Breast epithelium (tissue), 4 donors: ENCODE measurements around the gene GON4L. TPM values are rescaled to one million over a fixed set of nuclear protein-coding genes. Genes with fewer than 3 reads are reported as not detected.

Experiments used
- DNase-seq, 2 donors: peaks; one replicate each; pipeline ENCODE4 v3.0.0-alpha.2; 2019; ENCODE audit warnings: low spot score in 2 of 2
- H3K27ac ChIP-seq, 2 donors: fragments of 200-600 bp; sonication (generic) in 1 of 2; one replicate each; pipeline ENCODE4 v1.5.1; 2016 to 2019; ENCODE audit warnings: mild to moderate bottlenecking in 1 of 2
- H3K27me3 ChIP-seq, 2 donors: fragments of 200-600 bp; sonication (generic) in 1 of 2; one replicate each; pipeline versions ENCODE4 v1.5.1 to v1.6.0; 2017 to 2019; ENCODE audit warnings: control low read depth in 1 of 2, mild to moderate bottlenecking in 1 of 2
- H3K36me3 ChIP-seq: fragments of 200-600 bp; one replicate; pipeline ENCODE4 v1.5.1; 2019
- H3K4me1 ChIP-seq, 2 donors: fragments of 200-600 bp; sonication (generic); one replicate each; pipeline ENCODE4 v1.5.1; 2016 to 2019; ENCODE audit warnings: control low read depth in 1 of 2
- H3K4me3 ChIP-seq, 3 donors: fragments of 200-600 bp; sonication (generic); 1 replicate in 2 of 3; 2 replicates in 1 of 3; pipeline ENCODE4 v1.5.1; 2016 to 2019; ENCODE audit warnings: mild to moderate bottlenecking in 3 of 3, moderate library complexity in 2 of 3
- H3K9me3 ChIP-seq, 2 donors: fragments of 200-600 bp; sonication (generic) in 1 of 2; one replicate each; pipeline ENCODE4 v1.5.1; 2016 to 2019; ENCODE audit warnings: control low read depth in 1 of 2
- POLR2A ChIP-seq: fragments of 450-650 bp; IDR thresholded peaks from one replicate; pipeline ENCODE4 v1.6.1; 2016; ENCODE audit warnings: antibody characterized with exemption, mild to moderate bottlenecking, moderate library complexity
- POLR2AphosphoS5 ChIP-seq, 3 donors: sonication (generic); formaldehyde crosslinking; IDR thresholded peaks; one replicate each; pipeline ENCODE4 v1.6.1; 2017; ENCODE audit warnings: antibody characterized with exemption in 3 of 3
- intact Hi-C: fragments of 100-400 bp; cut with DNase I; formaldehyde crosslinking; loops from one replicate; pipeline ENCODE4 v1.15.1; 2023; ENCODE audit warnings: low total_unique reads
- total RNA-seq, 3 donors: library from RNA; depleted of rRNA; stranded (reverse); fragments of >200 nt; gene quantifications; one replicate each; pipeline ENCODE4 v1.1.0, GENCODE V29; 2016
- TF ChIP-seq, protein P1 (sequence below), 3 donors: fragments of 450-650 bp; IDR thresholded peaks; one replicate each; pipeline ENCODE4 v1.5.1; 2016 to 2017; ENCODE audit warnings: antibody characterized with exemption in 3 of 3, mild to moderate bottlenecking in 3 of 3, moderate library complexity in 3 of 3

GON4L gene
- total RNA-seq, 3 donors from 2014 or later, result 33.3 to 56.4 (median 56.1) TPM

GRCh38 chr1:155890251-155890650 lies 33.2 kb upstream of the GON4L start:
- Histone ChIP-seq H3K4me1 (no peaks in the 10 kb centered on the region), H3K27ac (no peak overlapping the region), H3K27me3 (no peaks in the 10 kb centered on the region), H3K4me3 (no peak overlapping the region), H3K36me3 (no peaks in the 10 kb centered on the region), H3K9me3 (no peaks in the 10 kb centered on the region)
- TF ChIP-seq, protein P1, sequence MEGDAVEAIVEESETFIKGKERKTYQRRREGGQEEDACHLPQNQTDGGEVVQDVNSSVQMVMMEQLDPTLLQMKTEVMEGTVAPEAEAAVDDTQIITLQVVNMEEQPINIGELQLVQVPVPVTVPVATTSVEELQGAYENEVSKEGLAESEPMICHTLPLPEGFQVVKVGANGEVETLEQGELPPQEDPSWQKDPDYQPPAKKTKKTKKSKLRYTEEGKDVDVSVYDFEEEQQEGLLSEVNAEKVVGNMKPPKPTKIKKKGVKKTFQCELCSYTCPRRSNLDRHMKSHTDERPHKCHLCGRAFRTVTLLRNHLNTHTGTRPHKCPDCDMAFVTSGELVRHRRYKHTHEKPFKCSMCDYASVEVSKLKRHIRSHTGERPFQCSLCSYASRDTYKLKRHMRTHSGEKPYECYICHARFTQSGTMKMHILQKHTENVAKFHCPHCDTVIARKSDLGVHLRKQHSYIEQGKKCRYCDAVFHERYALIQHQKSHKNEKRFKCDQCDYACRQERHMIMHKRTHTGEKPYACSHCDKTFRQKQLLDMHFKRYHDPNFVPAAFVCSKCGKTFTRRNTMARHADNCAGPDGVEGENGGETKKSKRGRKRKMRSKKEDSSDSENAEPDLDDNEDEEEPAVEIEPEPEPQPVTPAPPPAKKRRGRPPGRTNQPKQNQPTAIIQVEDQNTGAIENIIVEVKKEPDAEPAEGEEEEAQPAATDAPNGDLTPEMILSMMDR (IDR thresholded peaks at IDR 0.05), result no peak
- no peak for TF ChIP-seq POLR2A
- no peak for TF ChIP-seq POLR2AphosphoS5 (IDR thresholded peaks at IDR 0.05)
- no peak for DNase-seq
- intact Hi-C loops, result no loop called here

DNA sequence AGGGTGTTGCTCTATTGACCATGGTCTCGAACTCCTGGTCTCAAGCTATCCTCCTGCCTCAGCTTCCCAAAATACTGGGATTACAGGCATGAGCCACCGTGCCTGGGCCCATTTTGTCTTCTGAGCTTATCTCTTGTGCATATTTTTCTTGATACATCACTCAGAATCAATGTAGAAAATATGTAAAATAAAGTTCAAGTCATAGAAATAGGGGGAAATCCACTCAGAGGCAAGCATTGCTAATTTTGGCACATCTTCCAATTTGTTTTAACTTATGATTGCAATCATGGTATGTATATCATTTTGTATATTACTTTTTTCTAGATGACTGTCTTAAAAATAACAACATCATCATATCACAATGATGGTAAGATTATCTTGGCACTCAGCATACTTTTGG lies 32.6 kb upstream of the GON4L start:
- Histone ChIP-seq H3K4me1 (peaks cover 0 to 3% of the 10 kb centered on the region in 2 donors), H3K27ac (no peak overlapping the region), H3K9me3 (no peaks in the 10 kb centered on the region), H3K27me3 (no peaks in the 10 kb centered on the region), H3K36me3 (no peaks in the 10 kb centered on the region), H3K4me3 (no peak overlapping the region)
- no peak for DNase-seq
- TF ChIP-seq, protein P1 (IDR thresholded peaks at IDR 0.05), result no peak
- no peak for TF ChIP-seq POLR2A
- no peak for TF ChIP-seq POLR2AphosphoS5 (IDR thresholded peaks at IDR 0.05)
- intact Hi-C loops, result no loop called here

DNA sequence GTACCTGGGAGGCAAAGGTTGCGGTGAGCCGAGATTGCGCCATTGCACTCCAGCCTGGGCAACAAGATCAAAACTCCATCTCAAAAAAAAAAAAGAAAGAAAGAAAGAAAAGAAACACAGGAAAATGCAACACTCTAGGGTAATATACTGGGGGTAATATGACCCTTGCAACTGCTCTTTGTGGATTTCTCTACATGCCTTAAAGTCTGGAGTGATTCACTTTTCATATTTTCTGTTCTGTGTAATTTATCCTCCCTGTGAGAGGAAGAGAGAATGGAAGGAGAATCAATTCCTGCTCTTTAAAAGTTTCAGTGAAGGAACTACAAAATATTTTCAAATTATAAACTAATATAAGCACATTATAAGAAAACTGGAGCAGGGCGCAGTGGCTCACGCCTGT lies 31.5 kb upstream of the GON4L start:
- Histone ChIP-seq H3K4me1 (peaks cover 0 to 6% of the 10 kb centered on the region in 2 donors), H3K27me3 (no peaks in the 10 kb centered on the region), H3K36me3 (no peaks in the 10 kb centered on the region), H3K9me3 (no peaks in the 10 kb centered on the region), H3K27ac (no peak overlapping the region), H3K4me3 (no peak overlapping the region)
- DNase-seq, result no peak
- intact Hi-C loops, result no loop called here
- TF ChIP-seq POLR2AphosphoS5 (IDR thresholded peaks at IDR 0.05) (no peak), POLR2A (no peak)
- TF ChIP-seq, protein P1 (IDR thresholded peaks at IDR 0.05), result no peak

GRCh38 chr1:155884982-155885381 lies 28.0 kb upstream of the GON4L start:
- H3K27ac ChIP-seq, result no peak overlapping the region

GRCh38 chr1:155884031-155884960 lies 27.3 kb upstream of the GON4L start:
- H3K27me3 ChIP-seq, result no peaks in the 10 kb centered on the region
- intact Hi-C loops, result no loop called here
- peak overlapping the region; percentile 7 to 35 for H3K27ac ChIP-seq
- no peak overlapping the region for H3K4me3 ChIP-seq
- no peaks in the 10 kb centered on the region for H3K9me3 ChIP-seq
- TF ChIP-seq, protein P1 (IDR thresholded peaks at IDR 0.05), result no peak
- no peak for TF ChIP-seq POLR2AphosphoS5 (IDR thresholded peaks at IDR 0.05)
- no peak for TF ChIP-seq POLR2A
- peaks cover 0 to 6% of the 10 kb centered on the region in 2 donors for H3K4me1 ChIP-seq
- no peak for DNase-seq
- no peaks in the 10 kb centered on the region for H3K36me3 ChIP-seq

More at GRCh38 chr1:155884982-155885381, 28.0 kb upstream of the GON4L start:
- Histone ChIP-seq H3K4me1 (peaks cover 0 to 6% of the 10 kb centered on the region in 2 donors), H3K9me3 (no peaks in the 10 kb centered on the region), H3K4me3 (no peak overlapping the region), H3K27me3 (no peaks in the 10 kb centered on the region), H3K36me3 (no peaks in the 10 kb centered on the region)
- TF ChIP-seq POLR2A, result no peak
- no peak for TF ChIP-seq POLR2AphosphoS5 (IDR thresholded peaks at IDR 0.05)
- no peak for DNase-seq
- intact Hi-C loops, result no loop called here
